Endothelial cell of umbilical vein (primary cell): ENCODE data around the gene CSE1L. TPM values are rescaled to one million over a fixed set of nuclear protein-coding genes. Genes with fewer than 3 reads are reported as not detected.

Experiments
- BruUV-seq: library from RNA; stranded (reverse); fragments of 400-500 nt; replicated peaks from 2 replicates; lab custom pipeline; 2021; lab: Mats Ljungman, UMichigan
- CTCF ChIA-PET: fragments of 300-600, 350-600 bp; sonication (Branson Sonifier 250); formaldehyde crosslinking; loops from one replicate; lab custom pipeline; 2021; ENCODE audit warnings: antibody characterized with exemption, inconsistent platforms; lab: Charles Lee
- POLR2A ChIA-PET: fragments of 300-600, 350-600 bp; sonication (Branson Sonifier 250); formaldehyde crosslinking; loops from one replicate; lab custom pipeline; 2021; ENCODE audit warnings: antibody characterized with exemption, inconsistent platforms; lab: Charles Lee
- DNase-seq: peaks from one replicate; pipeline ENCODE4 v3.0.0-alpha.2; 2011; ENCODE audit warnings: low read depth, low spot score
- FAIRE-seq: peaks from 2 replicates; lab custom pipeline; 2011; peaks lifted over from hg19 to GRCh38; lab: Jason Lieb, UNC
- H2AFZ ChIP-seq: 2 replicates; pipeline ENCODE4 v1.6.0; 2012; ENCODE audit warnings: low read depth, low read length, control low read depth, inconsistent platforms
- H3K27ac ChIP-seq: 2 replicates; pipeline ENCODE4 v1.5.1; 2011; ENCODE audit warnings: low read depth, mild to moderate bottlenecking, control low read depth, low read length, moderate library complexity; ENCODE audit not compliant: insufficient read depth
- H3K27me3 ChIP-seq, 2 experiments: 2 replicates each; pipeline versions ENCODE4 v1.6.0 to v1.6.1; 2011; ENCODE audit warnings: low read length in 2 of 2, mixed read lengths in 1 of 2; ENCODE audit not compliant: control insufficient read depth in 2 of 2, insufficient read depth in 2 of 2
- H3K36me3 ChIP-seq, 2 experiments: 2 replicates in 1 of 2; 3 replicates in 1 of 2; pipeline ENCODE4 v1.5.1; 2011; ENCODE audit warnings: low read length in 2 of 2, mild to moderate bottlenecking in 1 of 2, moderate library complexity in 1 of 2; ENCODE audit not compliant: control insufficient read depth in 2 of 2, insufficient read depth in 2 of 2; ENCODE audit errors: extremely low read depth in 1 of 2
- H3K4me1 ChIP-seq: 3 replicates; pipeline ENCODE4 v1.5.1; 2011; ENCODE audit warnings: mild to moderate bottlenecking, low read length; ENCODE audit not compliant: control insufficient read depth, insufficient read depth; ENCODE audit errors: extremely low read depth
- H3K4me2 ChIP-seq: 2 replicates; pipeline ENCODE4 v1.6.1; 2011; ENCODE audit warnings: low read length, control low read depth, mixed read lengths; ENCODE audit not compliant: insufficient read depth
- H3K4me3 ChIP-seq, 3 experiments: fragments of 200-600 bp in 1 of 3; sonication (generic), shearing (Covaris generic) in 1 of 3; replicated peaks in 1 of 3; 2 replicates each; pipeline ENCODE4 v1.5.1; 2011 to 2016; ENCODE audit warnings: control low read depth in 3 of 3, low read length in 3 of 3, mild to moderate bottlenecking in 2 of 3, inconsistent platforms in 1 of 3, low read depth in 1 of 3, moderate library complexity in 1 of 3; ENCODE audit not compliant: insufficient read depth in 1 of 3
- H3K79me2 ChIP-seq: 2 replicates; pipeline ENCODE4 v1.6.0; 2012; ENCODE audit warnings: low read length, inconsistent platforms; ENCODE audit not compliant: control insufficient read depth, insufficient read depth
- H3K9ac ChIP-seq: replicated peaks from 2 replicates; pipeline ENCODE3; 2011; ENCODE audit warnings: low read length, control low read depth; ENCODE audit not compliant: insufficient read depth; ENCODE audit errors: extremely low read depth
- H3K9me1 ChIP-seq: replicated peaks from 3 replicates; pipeline ENCODE4 v1.6.0; 2011; ENCODE audit warnings: mild to moderate bottlenecking, low read length; ENCODE audit not compliant: control insufficient read depth, insufficient read depth; ENCODE audit errors: extremely low read depth
- H3K9me3 ChIP-seq: replicated peaks from 2 replicates; pipeline ENCODE4 v1.5.1; 2012; ENCODE audit warnings: low read length, inconsistent platforms; ENCODE audit not compliant: control insufficient read depth, insufficient read depth
- H4K20me1 ChIP-seq: replicated peaks from 2 replicates; pipeline ENCODE3; 2011; ENCODE audit warnings: mild to moderate bottlenecking, low read length; ENCODE audit not compliant: control insufficient read depth, insufficient read depth; ENCODE audit errors: extremely low read depth
- CTCF ChIP-seq, 2 donors: IDR thresholded peaks; 1 replicate in 1 of 2; 2 replicates in 1 of 2; pipeline ENCODE4 v1.5.1; 2011; ENCODE audit warnings: low read length in 2 of 2, mild to moderate bottlenecking in 2 of 2, moderate library complexity in 2 of 2, control low read depth in 1 of 2, inconsistent platforms in 1 of 2, low read depth in 1 of 2; ENCODE audit not compliant: insufficient read depth in 1 of 2; ENCODE audit errors: extremely low read depth in 1 of 2
- EZH2 ChIP-seq: IDR thresholded peaks from 2 replicates; pipeline ENCODE4 v1.6.1; 2012; ENCODE audit warnings: borderline replicate concordance, low read depth, mild to moderate bottlenecking, moderate library complexity, low read length, inconsistent platforms; ENCODE audit not compliant: severe bottlenecking
- FOS ChIP-seq: IDR thresholded peaks from 2 replicates; pipeline ENCODE4 v1.6.1; 2011; ENCODE audit warnings: mild to moderate bottlenecking, low read length, moderate library complexity, borderline replicate concordance; ENCODE audit not compliant: insufficient read depth
- GATA2 ChIP-seq: IDR thresholded peaks from 2 replicates; pipeline ENCODE4 v1.7.0; 2011; ENCODE audit warnings: low read depth, mild to moderate bottlenecking, moderate library complexity, mixed read lengths, low read length; ENCODE audit not compliant: insufficient read length, insufficient read depth
- JUN ChIP-seq: IDR thresholded peaks from 2 replicates; pipeline ENCODE4 v1.6.1; 2011; ENCODE audit warnings: borderline replicate concordance, low read depth; ENCODE audit not compliant: insufficient read length, insufficient read depth
- MAX ChIP-seq: IDR thresholded peaks from 2 replicates; pipeline ENCODE4 v1.6.1; 2011; ENCODE audit not compliant: insufficient read depth, insufficient read length
- MYC ChIP-seq: IDR thresholded peaks from one replicate; pipeline ENCODE4 v1.6.1; 2011; ENCODE audit warnings: mild to moderate bottlenecking, low read depth, low read length
- POLR2A ChIP-seq: IDR thresholded peaks from 2 replicates; pipeline ENCODE4 v1.6.1; 2012; ENCODE audit warnings: low read depth, mild to moderate bottlenecking, control low read depth, low read length
- POLR2AphosphoS5 ChIP-seq: IDR thresholded peaks from 2 replicates; pipeline ENCODE4 v1.6.1; 2012; ENCODE audit warnings: low read depth, mild to moderate bottlenecking, control low read depth, low read length, moderate library complexity; ENCODE audit not compliant: insufficient read depth
- dilution Hi-C: fragments of 300-500 bp; cut with MboI; formaldehyde crosslinking; loops from one replicate; pipeline ENCODE4 v1.15.0; 2019; ENCODE audit warnings: low sequenced_read_pairs; ENCODE audit not compliant: extremely low pct_ligation_motif_present
- intact Hi-C: fragments of 100-400 bp; cut with micrococcal nuclease; formaldehyde crosslinking; loops from one replicate; pipeline ENCODE4 v1.10.0; 2022
- polyA plus RNA-seq, 4 experiments: library from polyadenylated mRNA; depleted of rRNA in 3 of 4; stranded (reverse) in 3 of 4; unstranded in 1 of 4; fragments of >200 nt; gene quantifications; 2 replicates each; pipeline versions ENCODE4 v1.2.1 to v1.2.3, GENCODE V29; 2011 to 2012; ENCODE audit warnings: missing spikeins in 1 of 4
- total RNA-seq: library from RNA; stranded (reverse); gene quantifications from 2 replicates; pipeline ENCODE4 v1.2.3, GENCODE V29; 2021

CSE1L gene
- total and polyA plus RNA-seq, 2 donors (not counting 3 experiments of a cell fraction or from before 2014, with no cell fraction given), result 35.1 to 118 TPM

GRCh38 chr20:49138431-49138830, 92.3 kb downstream of the CSE1L start:
- Histone ChIP-seq H3K27me3 (no peaks in the 10 kb centered on the region), H3K4me1 (no peaks in the 10 kb centered on the region), H3K4me3 (no peak overlapping the region), H3K4me2 (no peak overlapping the region), H3K9ac (no peak overlapping the region), H3K36me3 (peaks cover 2 to 10% of the 10 kb centered on the region in 2 experiments), H3K79me2 (peaks cover 3% of the 10 kb centered on the region), H4K20me1 (peaks cover 4% of the 10 kb centered on the region), H2AFZ (no peak overlapping the region), H3K27ac (no peak overlapping the region), H3K9me1 (no peaks in the 10 kb centered on the region), H3K9me3 (no peaks in the 10 kb centered on the region)
- TF ChIP-seq POLR2A (no peak), MYC (no peak)
- DNase-seq (no peak), FAIRE-seq (no peak)
- no TSS peak for BruUV-seq
- dilution Hi-C loops (loop anchor here (10.0 kb wide), 1 partner anchor 86 kb away; no protein-coding TSS in a partner anchor), intact Hi-C loops (no loop called here)
- POLR2A ChIA-PET, result no interaction called here
- CTCF ChIA-PET, result interaction anchor here (1.1 to 2.4 kb wide), 3 partner anchors 28 to 81 kb away, joined by 4 to 11 read pairs (median 7); partner anchors contain the start of gene DDX27

- no peak overlapping the region for H3K4me3 ChIP-seq
- POLR2A ChIA-PET, result no interaction called here
These were observed 94.3 kb downstream of the CSE1L start for GRCh38 chr20:49140411-49140810.

More at GRCh38 chr20:49140411-49140810, 94.3 kb downstream of the CSE1L start:
- DNase-seq, result no peak
- Histone ChIP-seq H4K20me1 (peaks cover 4% of the 10 kb centered on the region), H3K79me2 (peaks cover 3% of the 10 kb centered on the region), H3K9me1 (no peaks in the 10 kb centered on the region), H3K9me3 (no peaks in the 10 kb centered on the region), H2AFZ (no peak overlapping the region), H3K27ac (no peak overlapping the region), H3K4me2 (no peak overlapping the region), H3K4me1 (no peaks in the 10 kb centered on the region), H3K36me3 (peaks cover 6% of the 10 kb centered on the region in 2 experiments), H3K9ac (no peak overlapping the region), H3K27me3 (no peaks in the 10 kb centered on the region)
- CTCF ChIA-PET, result interaction anchor here (1.0 kb wide), 1 partner anchor 77 kb away, joined by 3 read pairs; no protein-coding TSS in a partner anchor
- no TSS peak for BruUV-seq
- TF ChIP-seq EZH2 (no peak), FOS (no peak), POLR2A (no peak), JUN (no peak), CTCF (IDR thresholded peaks at IDR 0.05; ENCODE audit: extremely low read depth in 1 of 2, insufficient read depth in 1 of 2, low read depth in 1 of 2, low read length in 2 of 2) (no peak), MAX (no peak), POLR2AphosphoS5 (no peak), MYC (no peak), GATA2 (no peak)
- FAIRE-seq, result no peak
- intact Hi-C loops (no loop called here), dilution Hi-C loops (no loop called here)
